SU-DHL-6 (cell line): ENCODE measurements around the gene TENT4A.

Source experiments
- H2AFZ ChIP-seq: fragments of 200-600 bp; sonication (generic); 2 replicates; pipeline ENCODE4 v1.6.1; 2014; ENCODE audit warnings: low read depth, mild to moderate bottlenecking, moderate library complexity, mixed read lengths, antibody characterized with exemption, low read length; ENCODE audit not compliant: severe bottlenecking
- H3F3A ChIP-seq: fragments of 200-600 bp; shearing (Covaris generic); 2 replicates; pipeline ENCODE4 v1.6.0; 2016; ENCODE audit warnings: antibody characterized with exemption, mild to moderate bottlenecking; ENCODE audit not compliant: insufficient read depth
- H3K27ac ChIP-seq: fragments of 200-600 bp; sonication (generic); 2 replicates; pipeline ENCODE4 v1.5.1; 2016; ENCODE audit warnings: low read depth, mild to moderate bottlenecking, low read length, moderate library complexity, mixed read lengths
- H3K27me3 ChIP-seq: fragments of 200-600 bp; sonication (generic), shearing (Covaris generic); 2 replicates; pipeline ENCODE4 v1.6.0; 2014; ENCODE audit warnings: mild to moderate bottlenecking, low read length
- H3K36me3 ChIP-seq: fragments of 200-600 bp; sonication (generic); 2 replicates; pipeline ENCODE4 v1.6.1; 2014; ENCODE audit warnings: mild to moderate bottlenecking, low read length, mixed read lengths
- H3K4me2 ChIP-seq: fragments of 300-600, 200-600 bp; shearing (Covaris generic), sonication (generic); 2 replicates; pipeline ENCODE4 v1.6.0; 2014; ENCODE audit warnings: low read length, low read depth, mild to moderate bottlenecking; ENCODE audit not compliant: poor library complexity, severe bottlenecking
- H3K4me3 ChIP-seq: fragments of 200-600 bp; sonication (generic); 2 replicates; pipeline ENCODE4 v1.5.1; 2014; ENCODE audit warnings: antibody characterized with exemption, low read length, mild to moderate bottlenecking, mixed read lengths; ENCODE audit not compliant: insufficient read depth, poor library complexity, severe bottlenecking
- H3K79me2 ChIP-seq: fragments of 200-600 bp; sonication (generic); 2 replicates; pipeline ENCODE4 v1.6.1; 2014; ENCODE audit warnings: mild to moderate bottlenecking, low read length, moderate library complexity; ENCODE audit not compliant: insufficient read depth
- H3K9ac ChIP-seq: fragments of 200-600 bp; sonication (generic); 2 replicates; pipeline ENCODE4 v1.7.0; 2014; ENCODE audit warnings: mild to moderate bottlenecking, low read length
- H3K9me2 ChIP-seq: fragments of 200-600 bp; sonication (generic); replicated peaks from 2 replicates; pipeline ENCODE4 v1.6.1; 2014; ENCODE audit warnings: low read length; ENCODE audit not compliant: insufficient read depth
- H3K9me3 ChIP-seq: fragments of 200-600 bp; sonication (generic); 2 replicates; pipeline ENCODE4 v1.6.1; 2014; ENCODE audit warnings: low read length, mixed read lengths; ENCODE audit not compliant: insufficient read depth
- H4K20me1 ChIP-seq: fragments of 200-600 bp; sonication (generic); 2 replicates; pipeline ENCODE4 v1.6.1; 2014; ENCODE audit warnings: low read depth, mild to moderate bottlenecking, antibody characterized with exemption, low read length, moderate library complexity, mixed read lengths
- CTCF ChIP-seq: fragments of 200-600 bp; sonication (generic); IDR thresholded peaks from one replicate; pipeline ENCODE4 v1.5.1; 2017; ENCODE audit warnings: antibody characterized with exemption, mild to moderate bottlenecking, low read length, moderate library complexity; ENCODE audit not compliant: insufficient read depth, poor library complexity, severe bottlenecking
- EZH2phosphoT487 ChIP-seq: fragments of 200-600 bp; sonication (generic), shearing (Covaris generic); conservative IDR thresholded peaks from 2 replicates; pipeline ENCODE4 v1.6.1; 2018; ENCODE audit warnings: mild to moderate bottlenecking, antibody characterized with exemption, low read length, moderate library complexity, mixed read lengths

The TENT4A gene

GRCh38 chr5:6754766-6755165 lies 41.5 kb downstream of the TENT4A start:
- Histone ChIP-seq H3K27ac (no peak overlapping the region), H3K4me3 (no peak overlapping the region), H2AFZ (no peak overlapping the region), H3K4me2 (no peak overlapping the region), H3K27me3 (no peaks in the 10 kb centered on the region), H3K36me3 (peaks cover 35% of the 10 kb centered on the region), H4K20me1 (no peaks in the 10 kb centered on the region), H3K9ac (no peak overlapping the region), H3K9me3 (no peaks in the 10 kb centered on the region), H3K79me2 (no peaks in the 10 kb centered on the region), H3F3A (no peaks in the 10 kb centered on the region), H3K9me2 (no peaks in the 10 kb centered on the region)
- TF ChIP-seq CTCF = no peak

GRCh38 chr5:6755519-6755918 lies 42.3 kb downstream of the TENT4A start:
- no peak overlapping the region for H3K27ac ChIP-seq
- H3F3A ChIP-seq = no peaks in the 10 kb centered on the region
- no peak overlapping the region for H3K9ac ChIP-seq
- H3K79me2 ChIP-seq = no peaks in the 10 kb centered on the region
- H3K36me3 ChIP-seq = peaks cover 31% of the 10 kb centered on the region
- no peaks in the 10 kb centered on the region for H3K9me2 ChIP-seq
- no peak overlapping the region for H2AFZ ChIP-seq
- TF ChIP-seq CTCF = no peak
- TF ChIP-seq EZH2phosphoT487 = no peak
- no peaks in the 10 kb centered on the region for H3K9me3 ChIP-seq
- H3K27me3 ChIP-seq = no peaks in the 10 kb centered on the region
- H3K4me3 ChIP-seq = no peak overlapping the region
- no peaks in the 10 kb centered on the region for H4K20me1 ChIP-seq
- no peak overlapping the region for H3K4me2 ChIP-seq

- Histone ChIP-seq H3K79me2 (no peaks in the 10 kb centered on the region), H3K4me2 (no peak overlapping the region), H3K9me2 (no peaks in the 10 kb centered on the region), H4K20me1 (no peaks in the 10 kb centered on the region), H3K9me3 (no peaks in the 10 kb centered on the region), H3K36me3 (peaks cover 31% of the 10 kb centered on the region), H3K27me3 (no peaks in the 10 kb centered on the region), H3K27ac (no peak overlapping the region), H3K9ac (no peak overlapping the region), H2AFZ (no peak overlapping the region), H3K4me3 (no peak overlapping the region), H3F3A (no peaks in the 10 kb centered on the region)
- TF ChIP-seq CTCF (no peak), EZH2phosphoT487 (no peak)
Observed at GRCh38 chr5:6755941-6756340, 42.7 kb downstream of the TENT4A start.
